DMS79 (cell line): ENCODE data around the gene ARF1.

Experiments
- DNase-seq: peaks from one replicate; lab custom pipeline; 2025; lab: John Stamatoyannopoulos, UW

ARF1 gene

DNA sequence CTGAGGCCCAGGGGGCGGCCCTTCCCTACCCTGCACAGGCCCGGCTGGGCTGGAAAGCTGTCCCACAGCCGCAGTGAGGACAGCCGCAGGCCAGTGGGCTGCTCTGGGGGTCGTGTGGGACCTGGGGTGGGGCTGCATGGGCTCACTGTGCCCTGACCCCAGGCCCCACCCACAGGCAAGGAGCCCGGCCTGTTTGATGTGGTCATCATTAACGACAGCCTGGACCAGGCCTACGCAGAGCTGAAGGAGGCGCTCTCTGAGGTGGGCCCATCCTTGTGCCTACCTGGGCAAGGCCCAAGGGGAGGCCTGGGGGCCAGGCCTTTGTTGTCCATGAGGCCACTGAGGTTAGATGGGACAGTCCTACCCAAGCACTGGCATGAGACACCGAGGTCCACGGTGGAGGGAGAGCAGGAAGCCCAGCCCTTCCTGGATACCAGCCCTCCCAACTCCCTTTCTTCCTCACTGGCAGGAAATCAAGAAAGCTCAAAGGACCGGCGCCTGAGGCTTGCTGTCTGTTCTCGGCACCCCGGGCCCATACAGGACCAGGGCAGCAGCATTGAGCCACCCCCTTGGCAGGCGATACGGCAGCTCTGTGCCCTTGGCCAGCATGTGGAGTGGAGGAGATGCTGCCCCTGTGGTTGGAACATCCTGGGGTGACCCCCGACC lies 65.8 kb downstream of the ARF1 start:
- DNase-seq: no peak
